Head of caudate nucleus (tissue), 42 donors: Measurements from ENCODE around the gene PFAS.
A peak's percentile ranks its signal among the peaks of the same experiment; 100 is the strongest.

ENCODE experiments used
- DNase-seq, 42 donors: peaks; one replicate each; pipeline versions ENCODE4 v3.0.0 to v3.0.0-alpha.2; 2020 to 2021; ENCODE audit warnings: mixed read lengths in 7 of 42
- intact Hi-C: fragments of 100-400 bp; cut with DNase I; formaldehyde crosslinking; loops from one replicate; pipeline ENCODE4 v1.15.0; 2022

Gene PFAS

GRCh38 chr17:8255499-8255898 lies 6.4 kb downstream of the PFAS start:
- no peak for DNase-seq
- intact Hi-C loops, result no loop called here

DNA sequence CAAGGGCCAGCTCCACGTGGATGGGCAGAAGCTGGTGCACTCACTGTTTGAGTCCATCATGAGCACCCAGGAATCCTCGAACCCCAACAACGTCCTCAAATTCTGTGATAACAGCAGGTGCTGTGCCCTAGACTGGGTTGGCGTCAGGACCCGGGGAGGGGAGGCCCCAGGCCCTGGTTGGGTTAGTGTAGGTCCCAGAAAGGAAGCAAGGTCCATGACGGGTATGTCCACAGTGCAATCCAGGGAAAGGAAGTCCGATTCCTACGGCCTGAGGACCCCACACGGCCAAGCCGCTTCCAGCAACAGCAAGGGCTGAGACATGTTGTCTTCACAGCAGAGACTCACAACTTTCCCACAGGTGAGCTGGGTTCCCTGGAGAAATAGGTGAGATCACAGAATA lies 7.2 kb downstream of the PFAS start:
- intact Hi-C loops, result no loop called here
- DNase-seq, result no peak

DNA sequence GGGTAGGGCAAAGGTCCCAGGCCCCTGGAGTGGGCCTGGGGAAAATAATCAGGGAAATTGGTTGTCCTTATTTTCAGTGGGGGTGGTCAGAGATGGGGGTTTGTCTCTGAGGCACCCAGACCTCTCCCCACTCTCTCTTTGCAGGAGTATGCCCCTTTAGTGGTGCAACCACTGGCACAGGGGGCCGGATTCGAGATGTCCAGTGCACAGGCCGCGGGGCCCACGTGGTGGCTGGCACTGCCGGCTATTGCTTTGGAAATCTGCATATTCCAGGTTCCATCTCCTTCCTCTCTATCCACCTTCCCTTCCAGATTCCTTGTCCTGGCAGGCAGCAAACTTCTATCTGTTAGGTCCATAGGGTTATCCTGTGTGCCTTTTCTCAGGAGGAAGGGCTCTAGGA lies 7.6 kb downstream of the PFAS start:
- intact Hi-C loops, result no loop called here
- DNase-seq, result no peak

DNA sequence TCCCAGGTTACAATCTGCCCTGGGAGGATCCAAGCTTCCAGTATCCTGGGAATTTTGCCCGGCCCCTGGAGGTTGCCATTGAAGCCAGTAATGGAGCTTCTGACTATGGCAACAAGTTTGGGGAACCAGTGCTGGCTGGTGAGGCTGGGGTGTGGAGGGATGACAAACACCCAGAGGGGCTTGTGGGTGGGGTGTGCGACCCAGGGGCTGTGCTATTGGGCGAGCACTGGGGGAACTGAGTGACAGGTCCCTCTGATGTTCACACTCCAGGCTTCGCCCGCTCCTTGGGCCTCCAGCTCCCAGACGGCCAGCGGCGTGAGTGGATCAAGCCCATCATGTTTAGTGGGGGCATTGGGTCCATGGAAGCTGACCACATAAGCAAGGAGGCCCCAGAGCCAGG lies 8.7 kb downstream of the PFAS start:
- no peak for DNase-seq
- intact Hi-C loops, result no loop called here

DNA sequence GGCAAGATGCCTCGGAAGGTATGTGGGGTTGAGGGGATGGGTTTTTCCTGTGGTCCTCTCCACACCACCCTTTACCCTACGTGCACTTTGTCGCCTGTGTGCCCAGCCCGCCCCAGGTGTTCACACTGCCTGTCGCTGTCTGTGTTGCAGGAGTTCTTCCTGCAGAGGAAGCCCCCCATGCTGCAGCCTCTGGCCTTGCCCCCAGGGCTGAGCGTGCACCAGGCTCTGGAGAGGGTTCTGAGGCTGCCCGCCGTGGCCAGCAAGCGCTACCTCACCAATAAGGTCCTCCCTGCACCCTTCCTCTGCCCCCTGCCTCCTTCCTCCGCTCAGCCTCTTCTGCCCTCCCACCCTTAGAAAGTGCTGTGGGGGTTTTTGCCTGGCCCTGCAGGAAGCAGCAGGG lies 15.2 kb downstream of the PFAS start:
- no peak for DNase-seq
- intact Hi-C loops, result no loop called here

DNA sequence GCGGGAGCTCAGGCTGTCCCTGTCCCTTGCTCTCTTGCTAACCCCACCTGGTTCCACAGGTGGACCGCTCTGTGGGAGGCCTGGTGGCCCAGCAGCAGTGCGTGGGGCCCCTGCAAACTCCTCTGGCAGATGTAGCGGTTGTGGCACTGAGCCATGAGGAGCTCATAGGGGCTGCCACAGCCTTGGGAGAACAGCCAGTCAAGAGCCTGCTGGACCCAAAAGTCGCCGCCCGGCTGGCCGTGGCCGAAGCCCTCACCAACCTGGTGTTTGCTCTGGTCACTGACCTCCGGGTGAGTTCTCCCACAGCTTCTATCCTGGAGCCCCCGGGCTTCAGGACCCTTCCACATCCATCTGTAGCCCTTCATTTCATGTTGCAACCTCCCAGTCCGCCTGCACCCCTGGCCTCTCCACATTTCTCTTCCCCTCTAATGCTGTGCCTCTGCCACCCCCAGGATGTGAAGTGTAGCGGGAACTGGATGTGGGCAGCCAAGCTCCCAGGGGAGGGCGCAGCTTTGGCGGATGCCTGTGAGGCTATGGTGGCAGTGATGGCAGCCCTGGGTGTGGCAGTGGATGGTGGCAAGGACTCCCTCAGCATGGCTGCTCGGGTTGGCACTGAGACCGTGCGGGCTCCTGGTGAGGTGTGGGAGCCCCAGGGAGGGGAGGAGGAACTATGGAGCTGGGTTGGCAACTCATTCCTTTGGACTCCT lies 15.9 kb downstream of the PFAS start:
- intact Hi-C loops, result no loop called here

GRCh38 chr17:8266648-8267479 lies 17.8 kb downstream of the PFAS start:
- DNase-seq, result no peak
- intact Hi-C loops, result no loop called here

More for the DNA sequence above, 15.9 kb downstream of the PFAS start:
- peak in 10 of 42 donors; percentile 9 to 56 (median 25) for DNase-seq

DNA sequence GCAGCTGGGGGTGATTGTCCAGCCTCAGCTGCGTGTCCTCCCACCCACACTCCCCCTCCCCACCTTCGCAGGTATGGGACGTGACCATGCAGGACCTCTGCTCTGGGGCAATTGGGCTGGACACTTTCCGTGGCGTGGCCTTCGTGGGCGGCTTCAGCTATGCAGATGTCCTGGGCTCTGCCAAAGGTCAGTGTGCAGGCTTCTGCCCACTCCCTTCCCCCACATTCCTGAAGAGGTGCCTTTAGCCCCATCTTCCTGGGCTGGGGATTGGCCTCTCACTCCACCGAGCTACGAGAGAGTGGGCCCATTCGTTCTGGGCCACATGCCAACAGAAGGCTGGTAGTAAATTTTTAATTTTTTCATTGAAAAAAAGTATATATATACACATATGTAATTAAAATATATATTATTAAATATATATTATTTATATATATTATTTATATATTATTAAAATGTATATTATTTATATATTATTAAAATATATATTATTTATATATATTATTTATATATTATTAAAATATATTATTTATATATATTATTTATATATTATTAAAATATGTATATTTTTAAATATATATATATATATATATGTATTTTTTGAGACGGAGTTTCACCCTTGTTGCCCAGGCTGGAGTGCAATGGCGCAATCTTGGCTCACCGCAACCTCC lies 18.5 kb downstream of the PFAS start:
- intact Hi-C loops, result no loop called here

GRCh38 chr17:8268550-8269298 lies 19.6 kb downstream of the PFAS start:
- intact Hi-C loops, result no loop called here

More for the DNA sequence above, 18.5 kb downstream of the PFAS start:
- no peak for DNase-seq

DNA sequence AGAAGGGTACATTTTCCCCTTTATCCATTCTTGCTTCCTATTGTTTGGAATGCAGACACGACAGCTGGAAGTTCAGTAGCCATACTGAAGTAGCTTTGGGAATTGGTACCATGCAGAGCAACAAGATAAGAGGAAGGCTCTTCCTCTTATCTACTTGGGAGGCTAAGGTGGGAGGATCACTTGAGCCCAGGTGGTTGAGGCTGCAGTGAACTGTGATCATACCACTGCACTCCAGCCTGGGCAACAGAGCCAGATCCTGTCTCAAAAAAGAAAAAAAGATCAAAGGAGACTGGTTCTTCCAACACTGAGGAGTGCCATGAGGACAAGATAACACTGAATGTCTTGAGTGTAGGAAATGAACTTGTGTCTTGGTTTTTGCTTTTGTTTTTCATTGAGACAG lies 23.3 kb downstream of the PFAS start:
- intact Hi-C loops, result no loop called here

More at GRCh38 chr17:8268550-8269298, 19.6 kb downstream of the PFAS start:
- no peak for DNase-seq

GRCh38 chr17:8273884-8274444 lies 24.9 kb downstream of the PFAS start:
- no peak for DNase-seq

More for the DNA sequence above, 23.3 kb downstream of the PFAS start:
- no peak for DNase-seq

DNA sequence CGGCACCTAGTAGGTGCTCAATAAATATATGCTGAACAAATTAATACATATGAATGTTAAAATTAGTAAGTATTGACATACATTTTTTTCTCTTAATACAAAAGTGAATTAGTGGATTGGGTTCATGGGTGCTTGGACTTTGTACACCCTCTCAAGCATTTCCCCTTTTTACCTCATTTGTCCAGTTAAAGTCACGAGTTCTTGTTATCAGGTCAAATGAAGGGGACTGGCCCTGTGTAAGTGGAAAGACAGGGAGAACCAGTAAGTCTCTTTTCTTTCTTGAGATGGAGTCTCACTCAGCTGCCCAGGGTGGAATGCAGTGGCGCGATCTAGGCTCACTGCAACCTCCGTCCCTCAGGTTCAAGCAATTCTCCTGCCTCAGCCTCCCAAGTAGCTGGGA lies 25.7 kb downstream of the PFAS start:
- intact Hi-C loops, result no loop called here
- DNase-seq, result no peak

More at GRCh38 chr17:8273884-8274444, 24.9 kb downstream of the PFAS start:
- intact Hi-C loops, result no loop called here

DNA sequence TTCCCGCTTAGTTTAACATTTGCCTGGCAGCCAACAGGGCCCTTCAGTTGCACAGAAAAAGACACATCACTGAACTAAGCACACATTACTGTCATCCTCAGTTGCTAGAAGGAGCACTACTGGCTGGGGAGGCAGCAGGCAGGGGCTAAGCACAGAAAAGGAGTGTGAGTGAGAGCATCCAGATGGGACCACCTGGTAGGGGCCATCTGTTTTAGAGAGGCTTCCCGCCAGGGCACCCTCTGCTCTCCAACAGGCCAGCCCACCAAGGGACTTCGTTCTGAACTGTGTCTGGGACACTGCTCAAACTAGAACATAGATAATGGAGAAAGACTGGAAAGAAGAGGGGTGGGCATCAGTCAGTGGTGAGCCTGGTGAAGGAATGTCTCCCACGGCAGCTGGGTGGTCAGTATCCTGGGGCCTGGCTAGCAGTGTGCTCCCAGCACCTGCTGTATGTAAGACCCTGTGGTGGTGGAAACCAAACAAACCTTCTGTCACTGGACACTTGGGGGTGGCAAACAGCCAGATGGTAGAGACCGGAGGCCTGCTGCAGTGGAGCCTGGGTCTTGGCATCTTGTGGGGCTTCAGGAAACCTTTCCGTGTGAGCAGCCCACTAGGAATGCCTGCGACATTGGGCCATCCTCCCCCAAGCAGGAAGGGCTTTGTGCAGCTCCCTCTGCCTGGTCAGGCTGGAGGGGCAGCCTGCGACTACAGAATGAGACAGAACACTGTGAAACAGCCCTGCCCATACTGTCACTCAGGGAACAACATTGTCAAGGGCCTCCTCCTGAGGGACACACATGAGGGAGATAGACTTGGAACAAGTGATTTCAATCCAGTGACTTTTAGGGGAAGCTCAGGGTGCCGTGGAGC lies 26.6 kb downstream of the PFAS start:
- intact Hi-C loops, result no loop called here
- DNase-seq, result no peak

- intact Hi-C loops, result no loop called here
- DNase-seq, result no peak
These were observed 28.2 kb downstream of the PFAS start for GRCh38 chr17:8277317-8277716.

DNA sequence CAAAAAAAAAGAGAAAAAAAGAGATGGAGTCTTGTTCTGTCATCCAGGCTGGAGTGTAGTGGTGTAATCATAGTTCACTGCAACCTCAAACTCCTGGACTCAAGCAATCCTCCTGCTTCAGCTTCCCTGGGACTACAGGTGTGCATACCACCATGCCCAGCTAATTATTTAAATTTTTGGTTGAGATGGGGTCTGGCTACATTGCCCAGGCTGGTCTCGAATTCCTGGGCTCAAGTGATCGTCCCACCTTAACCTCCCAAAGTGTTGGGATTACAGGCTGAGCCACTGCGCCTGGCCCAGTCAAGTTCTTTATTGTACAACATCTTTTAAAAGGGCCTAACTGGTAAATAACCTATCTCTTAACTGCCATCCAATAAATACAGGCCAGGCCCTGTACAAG lies 33.3 kb downstream of the PFAS start:
- intact Hi-C loops, result no loop called here

DNA sequence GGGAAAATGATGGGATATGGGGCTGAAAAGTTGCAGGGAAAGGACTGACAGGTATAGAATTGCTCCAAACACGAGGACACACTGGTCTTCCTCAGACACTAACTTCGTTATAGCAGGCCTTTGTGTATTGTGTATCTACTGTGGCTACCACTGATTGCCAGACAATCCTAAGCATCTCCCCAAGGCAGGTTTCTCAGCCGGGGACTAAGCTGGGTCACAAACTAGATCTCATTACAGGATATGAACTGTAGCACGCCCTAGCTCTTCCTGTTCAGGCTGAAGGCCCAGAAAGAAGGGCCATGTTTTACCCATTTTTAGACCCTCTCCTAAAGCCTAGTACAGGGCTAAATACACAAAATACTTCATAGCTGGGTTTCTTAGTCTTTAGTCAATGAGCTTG lies 34.3 kb downstream of the PFAS start:
- DNase-seq, result no peak
- intact Hi-C loops, result no loop called here

More for the DNA sequence above, 33.3 kb downstream of the PFAS start:
- no peak for DNase-seq

- intact Hi-C loops, result no loop called here
- no peak for DNase-seq
These were observed 35.0 kb downstream of the PFAS start for GRCh38 chr17:8284126-8284525.
